NCI-H2029 treated with DMSO at 0.1 percent for 48 hours (cell line): ENCODE measurements around the gene IPO8.

Source experiments
- DNase-seq: peaks from one replicate; lab custom pipeline; 2025; lab: John Stamatoyannopoulos, UW

The IPO8 gene

DNA sequence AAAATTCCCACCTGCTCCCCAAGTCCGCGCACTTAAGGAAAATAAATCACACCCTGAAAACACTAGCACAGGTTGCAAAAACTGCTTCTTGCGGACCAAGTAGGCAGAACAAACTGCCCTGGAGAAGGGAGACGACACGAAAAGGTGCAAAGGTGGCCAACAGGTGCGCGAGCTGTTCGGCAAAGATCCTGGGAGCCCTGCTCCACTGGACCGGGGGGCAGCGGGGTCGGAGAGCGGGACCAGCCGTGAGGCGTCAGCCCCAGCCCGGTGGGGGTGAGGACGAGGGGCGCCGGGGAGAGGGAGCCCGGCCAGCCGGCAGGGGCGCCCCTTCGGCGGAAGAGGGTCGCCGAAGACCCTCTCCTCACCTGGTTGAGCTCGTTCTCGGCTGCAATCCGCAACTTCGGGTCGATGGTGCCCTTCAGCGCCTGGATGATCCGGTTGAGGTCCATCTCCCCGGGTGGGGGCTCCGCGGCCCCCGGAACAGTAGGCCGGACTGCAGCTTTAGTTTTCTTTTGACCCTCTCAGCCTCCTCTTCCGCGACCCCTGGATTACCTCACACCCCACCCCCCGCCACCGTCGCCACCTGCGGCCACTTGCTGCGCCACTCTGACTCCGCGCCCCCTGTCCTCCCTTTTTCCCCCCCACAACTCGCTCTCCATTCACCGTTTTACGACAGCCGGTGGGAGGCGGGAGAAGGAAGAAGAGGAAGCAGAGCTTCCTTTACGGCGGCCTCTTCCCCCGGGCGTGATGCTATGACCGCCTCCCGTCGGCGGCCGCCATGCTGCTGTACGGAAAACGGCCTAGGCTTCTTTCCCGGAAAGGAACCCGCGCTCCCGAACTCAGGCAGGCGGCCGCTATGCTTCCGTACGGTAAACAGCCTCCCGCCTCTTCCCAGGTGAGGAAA, at the start of gene IPO8:
Gene IPO8, minus strand, starts transcription at position 671 of the 904 bp plus-strand sequence. Its CDS starts 222 bp downstream, at position 449.
- peak; percentile 76 for DNase-seq

DNA sequence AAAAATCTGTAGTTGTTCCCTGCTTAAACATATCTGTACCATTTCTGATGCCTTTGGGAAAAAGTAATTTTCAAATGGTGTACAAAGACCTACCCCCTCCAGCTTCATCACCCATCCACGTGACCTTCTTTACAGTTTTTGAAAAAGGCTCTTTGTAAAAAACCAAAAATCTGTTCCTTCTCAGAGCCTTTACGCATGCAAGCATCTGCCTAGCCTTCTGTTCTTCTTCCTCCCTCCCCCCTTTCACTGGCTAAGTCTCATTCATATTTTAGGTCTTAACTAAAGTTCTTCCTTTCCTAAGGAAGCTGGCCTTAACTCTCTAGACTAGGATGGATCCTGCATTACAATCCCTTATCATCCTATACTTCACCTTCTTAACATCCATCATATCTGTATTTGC, 48.7 kb upstream of the IPO8 start:
- DNase-seq, result no peak

DNA sequence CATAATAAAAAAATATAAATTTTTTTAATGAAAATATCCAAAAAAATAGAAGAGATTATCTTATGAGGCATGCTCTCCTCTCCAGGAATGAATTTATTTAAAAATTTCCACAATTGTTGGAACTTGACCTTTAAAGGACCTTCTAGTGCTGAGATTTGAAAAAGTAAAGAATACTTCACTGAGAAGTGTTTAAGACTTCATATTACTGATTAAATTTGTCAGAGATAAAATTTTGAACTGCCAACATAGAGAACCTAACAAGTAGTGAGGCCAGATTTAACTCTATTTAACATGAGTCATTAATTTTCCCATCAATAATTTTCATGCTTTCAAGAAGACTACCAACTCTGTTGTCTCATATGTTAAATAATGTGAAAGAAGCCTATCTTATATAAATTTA, 44.6 kb upstream of the IPO8 start:
- no peak for DNase-seq

DNA sequence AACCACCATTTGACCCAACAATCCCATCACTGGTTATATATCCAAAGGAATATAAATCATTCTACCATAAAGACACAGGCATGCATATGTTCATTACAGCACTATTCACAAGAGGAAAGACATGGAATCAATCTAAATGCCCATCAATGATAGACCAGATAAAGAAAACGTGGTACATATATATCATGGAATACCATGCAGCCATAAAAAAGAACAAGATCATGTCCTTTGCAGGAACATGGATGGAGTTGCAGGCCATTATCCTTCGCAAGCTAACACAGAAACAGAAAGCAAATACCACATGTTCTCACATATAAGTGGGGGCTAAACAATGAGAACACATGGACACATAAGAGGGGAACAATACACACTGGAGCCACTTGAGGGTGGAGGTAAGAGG, 43.4 kb upstream of the IPO8 start:
- DNase-seq, result no peak

- DNase-seq, result no peak
Observed at GRCh38 chr12:30732954-30733637, 37.4 kb upstream of the IPO8 start.

GRCh38 chr12:30730011-30730410, 34.3 kb upstream of the IPO8 start:
- no peak for DNase-seq

- DNase-seq, result no peak
Observed at GRCh38 chr12:30729547-30729946, 33.9 kb upstream of the IPO8 start.

DNA sequence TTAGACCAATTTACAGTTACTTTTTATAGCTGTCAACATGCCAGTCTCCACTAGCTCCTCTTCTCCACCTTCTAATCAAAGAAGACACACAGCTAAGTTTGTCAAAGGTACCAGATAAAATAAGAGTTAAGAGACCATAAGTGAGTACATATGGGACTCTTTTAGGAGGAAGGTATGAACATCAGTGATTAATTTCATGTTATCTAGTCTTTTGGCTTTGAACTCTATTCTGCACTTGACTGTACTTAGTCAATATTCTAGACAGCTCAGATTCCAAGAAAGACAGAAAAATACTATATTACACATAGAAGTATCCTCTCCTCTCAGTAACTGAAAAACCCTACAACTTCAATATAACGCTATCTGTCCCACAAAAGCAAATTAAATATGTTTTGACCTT, 31.0 kb upstream of the IPO8 start:
- no peak for DNase-seq

- DNase-seq, result no peak
Observed at GRCh38 chr12:30725739-30726138, 30.1 kb upstream of the IPO8 start.

GRCh38 chr12:30719060-30719459, 23.4 kb upstream of the IPO8 start:
- DNase-seq, result no peak

GRCh38 chr12:30707613-30708342, 12.1 kb upstream of the IPO8 start:
- DNase-seq, result no peak

DNA sequence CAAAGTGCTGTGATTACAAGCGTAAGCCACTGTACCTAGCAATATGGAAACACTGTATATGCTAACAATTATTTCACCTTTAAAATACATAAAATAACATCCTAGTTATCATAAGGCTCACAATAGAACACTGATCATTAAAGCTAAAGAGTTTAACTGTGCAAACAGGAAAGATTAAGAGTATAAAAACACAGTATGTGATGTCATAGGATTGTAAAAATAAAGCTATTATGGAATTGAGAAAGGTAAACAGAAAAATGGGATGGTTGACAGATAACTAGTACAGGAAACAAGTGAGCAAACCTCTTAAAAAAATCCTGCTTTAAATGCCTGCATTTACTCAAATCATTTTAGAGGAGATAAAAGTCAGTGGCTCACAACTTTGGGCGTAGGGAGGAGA, 10.8 kb upstream of the IPO8 start:
- DNase-seq, result peak; percentile 7

DNA sequence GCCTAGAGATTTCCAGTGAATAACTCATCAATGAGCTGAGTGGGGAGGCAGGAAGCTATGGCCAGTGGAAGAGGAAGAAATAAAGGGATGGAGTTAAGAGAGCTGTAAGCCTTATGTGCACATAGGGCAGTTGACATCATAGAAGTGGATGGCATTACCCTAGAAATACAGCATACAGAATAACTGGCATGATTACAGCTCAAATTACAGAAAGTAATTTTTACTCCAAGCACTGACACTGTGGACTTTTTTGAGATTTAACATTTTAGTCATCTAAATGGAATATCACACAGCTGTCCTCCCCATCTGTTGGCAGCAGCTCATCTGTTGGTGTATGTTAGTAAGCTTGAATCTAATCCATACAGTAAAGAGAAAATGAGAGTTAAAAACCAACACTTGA, 5.4 kb upstream of the IPO8 start:
- no peak for DNase-seq

GRCh38 chr12:30700216-30700900, 4.7 kb upstream of the IPO8 start:
- no peak for DNase-seq

- no peak for DNase-seq
Observed at GRCh38 chr12:30698346-30698745, 2.7 kb upstream of the IPO8 start.

DNA sequence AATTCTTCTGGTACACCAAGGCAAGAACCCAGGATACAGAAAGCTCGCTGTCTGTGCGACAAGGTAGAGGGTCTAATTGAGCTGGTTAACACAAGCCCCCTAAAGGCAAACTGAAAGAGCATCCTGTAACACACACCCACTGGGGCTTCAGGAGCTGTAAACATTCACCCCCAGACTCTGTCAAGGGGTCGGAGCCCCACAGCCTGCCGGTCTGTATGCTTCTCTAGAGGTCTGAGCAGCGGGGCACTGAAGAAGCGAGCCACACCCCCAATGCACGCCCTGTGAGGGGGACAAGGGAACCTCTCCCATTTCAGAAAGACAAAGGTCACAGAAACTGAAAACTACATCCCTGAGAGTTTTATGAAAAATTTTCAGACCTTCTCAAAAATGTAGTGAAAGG, 1.3 kb upstream of the IPO8 start:
- DNase-seq, result no peak

GRCh38 chr12:30696486-30696885, 817 bp upstream of the IPO8 start:
- no peak for DNase-seq

DNA sequence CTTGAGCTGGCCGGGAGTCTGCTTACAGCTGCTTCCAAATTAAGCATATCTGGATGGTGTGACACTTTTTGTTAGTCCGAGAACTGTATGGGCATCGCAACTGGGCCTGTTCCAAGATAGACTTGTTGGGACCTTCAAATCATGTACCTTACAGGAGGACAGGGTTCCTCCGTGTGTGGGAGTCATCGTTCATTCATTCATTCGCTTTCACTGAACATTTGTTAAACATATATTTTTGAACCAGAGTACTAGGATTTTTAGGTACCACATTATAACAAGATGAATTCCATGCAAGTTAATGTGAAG, 387 bp upstream of the IPO8 start:
- DNase-seq, result no peak

- DNase-seq, result peak; percentile 37
Observed at GRCh38 chr12:30694412-30695198, 1.1 kb downstream of the IPO8 start.

DNA sequence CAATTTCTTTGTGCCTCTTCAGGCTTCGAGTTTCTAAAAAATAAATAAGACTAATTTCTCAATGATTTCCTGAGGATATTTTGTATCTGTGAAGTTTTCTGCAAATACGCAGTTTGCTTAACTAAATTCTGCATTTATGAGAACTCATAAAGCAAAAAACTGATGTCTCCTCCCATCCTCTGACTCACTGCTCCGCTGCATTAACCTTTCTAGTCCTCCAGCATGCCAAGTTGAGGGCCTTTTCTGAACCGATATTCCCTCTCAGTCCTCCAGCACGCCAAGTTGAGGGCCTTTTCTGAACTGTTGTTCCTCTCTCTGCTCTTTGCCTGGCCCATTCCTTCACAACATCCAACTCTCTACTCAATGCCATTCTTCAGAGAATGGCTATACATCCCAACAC, 3.2 kb downstream of the IPO8 start:
- DNase-seq, result no peak

DNA sequence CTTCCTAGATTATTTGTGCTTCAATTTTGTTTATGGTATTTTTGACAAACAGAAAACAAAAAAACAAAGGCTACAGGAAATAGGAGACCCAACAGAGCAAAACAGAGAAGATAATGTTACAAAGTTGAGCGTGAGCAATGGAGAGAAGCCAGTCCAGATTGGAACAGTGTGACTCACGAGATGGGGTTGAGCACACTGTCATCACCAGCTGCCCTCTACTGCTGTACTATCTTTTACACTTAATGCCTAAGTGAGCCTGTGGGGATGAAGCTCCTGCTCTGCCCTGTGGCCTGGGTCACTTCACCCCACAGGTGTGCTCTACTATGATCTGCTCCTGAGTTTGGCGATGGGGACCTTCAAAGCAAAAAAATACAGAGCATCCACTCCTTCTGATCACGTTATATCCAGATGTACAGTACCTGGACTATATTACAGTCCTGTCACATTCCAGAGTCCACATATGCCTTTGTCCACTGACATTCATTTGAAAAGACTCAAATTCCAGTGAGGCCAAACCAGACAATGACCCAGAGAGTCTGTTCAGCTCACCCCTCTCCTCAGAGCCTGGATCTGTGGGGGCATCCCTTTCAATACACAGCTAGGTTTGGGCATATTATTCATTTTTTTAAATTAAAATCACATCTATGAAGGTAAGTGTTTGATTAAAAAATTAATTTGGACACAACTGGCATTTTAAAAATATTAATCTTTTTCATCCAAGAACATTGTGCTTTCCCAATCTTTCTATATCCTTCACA, 4.4 kb downstream of the IPO8 start:
- peak; percentile 29 for DNase-seq
